Uterus (tissue), 4 donors: ENCODE data around the gene CLOCK. TPM values are rescaled to one million over a fixed set of nuclear protein-coding genes. Genes with fewer than 3 reads are reported as not detected.

ENCODE experiments used
- DNase-seq, 2 donors: peaks; one replicate each; pipeline ENCODE4 v3.0.0-alpha.2; 2019 to 2020
- H3K27ac ChIP-seq, 2 donors: fragments of 200-600 bp; sonication (generic); 1 replicate in 1 of 2; 2 replicates in 1 of 2; pipeline ENCODE4 v1.5.1; 2016 to 2018
- H3K27me3 ChIP-seq, 2 donors: fragments of 200-600 bp; sonication (generic); one replicate each; pipeline ENCODE4 v1.5.1; 2018 to 2019; ENCODE audit warnings: control low read depth in 1 of 2
- H3K36me3 ChIP-seq, 2 donors: fragments of 200-600 bp; sonication (generic); one replicate each; pipeline ENCODE4 v1.5.1; 2019; ENCODE audit warnings: control low read depth in 1 of 2
- H3K4me1 ChIP-seq, 2 donors: fragments of 200-600 bp; sonication (generic); one replicate each; pipeline ENCODE4 v1.5.1; 2018 to 2019; ENCODE audit warnings: control low read depth in 1 of 2
- H3K4me3 ChIP-seq, 2 donors: fragments of 200-600 bp; sonication (generic); 1 replicate in 1 of 2; 2 replicates in 1 of 2; pipeline ENCODE4 v1.5.1; 2018 to 2019; ENCODE audit warnings: mild to moderate bottlenecking in 1 of 2
- H3K9me3 ChIP-seq, 2 donors: fragments of 200-600 bp; sonication (generic); one replicate each; pipeline ENCODE4 v1.5.1; 2019; ENCODE audit warnings: control low read depth in 1 of 2
- POLR2A ChIP-seq, 2 donors: fragments of 450-650 bp; IDR thresholded peaks; one replicate each; pipeline ENCODE4 v1.6.1; 2016; ENCODE audit warnings: antibody characterized with exemption in 2 of 2, mild to moderate bottlenecking in 1 of 2, moderate library complexity in 1 of 2
- intact Hi-C: fragments of 100-400 bp; cut with DNase I; formaldehyde crosslinking; loops from one replicate; pipeline ENCODE4 v1.15.1; 2023; ENCODE audit warnings: low total_unique reads
- total RNA-seq, 4 donors: library from RNA; depleted of rRNA in 3 of 4; stranded (reverse); fragments of >200 nt in 3 of 4; gene quantifications; one replicate each; pipeline versions ENCODE4 v1.1.0 to v1.2.4, GENCODE V29; 2014 to 2023
- TF ChIP-seq, protein P1 (sequence below), 4 experiments: fragments of 200-600 bp in 2 of 4; fragments of 450-650 bp in 2 of 4; sonication (generic) in 2 of 4; IDR thresholded peaks; one replicate each; pipeline ENCODE4 v1.5.1; 2016 to 2019; ENCODE audit warnings: antibody characterized with exemption in 4 of 4, mild to moderate bottlenecking in 2 of 4, moderate library complexity in 1 of 4
- donor health status: DM: yes; HTN: yes; CAD: no.

CLOCK gene
- total RNA-seq, 4 donors from 2014 or later, result 13.3 to 60.3 (median 29.1) TPM

DNA sequence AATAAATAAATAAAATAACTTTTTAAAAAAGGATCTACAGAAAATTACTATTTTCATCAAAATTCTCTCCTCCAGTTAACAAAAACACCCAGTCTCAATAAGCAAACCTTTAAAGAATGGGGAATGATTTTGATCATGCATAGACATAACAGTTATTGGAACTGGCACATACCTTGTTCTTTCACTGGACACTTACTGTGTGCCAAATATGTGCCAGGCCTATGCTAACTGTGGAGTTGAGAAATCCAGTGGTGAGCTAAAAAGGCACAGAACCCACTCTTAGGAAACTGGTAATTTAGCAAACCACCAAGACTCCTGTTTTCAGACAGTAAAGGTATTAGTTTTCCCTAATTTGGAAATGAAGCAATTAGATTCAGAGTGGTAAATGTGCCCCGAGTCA lies 39.1 kb downstream of the CLOCK start:
- TF ChIP-seq, protein P1, sequence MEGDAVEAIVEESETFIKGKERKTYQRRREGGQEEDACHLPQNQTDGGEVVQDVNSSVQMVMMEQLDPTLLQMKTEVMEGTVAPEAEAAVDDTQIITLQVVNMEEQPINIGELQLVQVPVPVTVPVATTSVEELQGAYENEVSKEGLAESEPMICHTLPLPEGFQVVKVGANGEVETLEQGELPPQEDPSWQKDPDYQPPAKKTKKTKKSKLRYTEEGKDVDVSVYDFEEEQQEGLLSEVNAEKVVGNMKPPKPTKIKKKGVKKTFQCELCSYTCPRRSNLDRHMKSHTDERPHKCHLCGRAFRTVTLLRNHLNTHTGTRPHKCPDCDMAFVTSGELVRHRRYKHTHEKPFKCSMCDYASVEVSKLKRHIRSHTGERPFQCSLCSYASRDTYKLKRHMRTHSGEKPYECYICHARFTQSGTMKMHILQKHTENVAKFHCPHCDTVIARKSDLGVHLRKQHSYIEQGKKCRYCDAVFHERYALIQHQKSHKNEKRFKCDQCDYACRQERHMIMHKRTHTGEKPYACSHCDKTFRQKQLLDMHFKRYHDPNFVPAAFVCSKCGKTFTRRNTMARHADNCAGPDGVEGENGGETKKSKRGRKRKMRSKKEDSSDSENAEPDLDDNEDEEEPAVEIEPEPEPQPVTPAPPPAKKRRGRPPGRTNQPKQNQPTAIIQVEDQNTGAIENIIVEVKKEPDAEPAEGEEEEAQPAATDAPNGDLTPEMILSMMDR (IDR thresholded peaks at IDR 0.05), result no peak
- no peak for TF ChIP-seq POLR2A (IDR thresholded peaks at IDR 0.05)
- Histone ChIP-seq H3K27ac (no peak overlapping the region), H3K27me3 (no peaks in the 10 kb centered on the region), H3K4me3 (no peak overlapping the region), H3K9me3 (no peaks in the 10 kb centered on the region), H3K4me1 (peaks cover 0 to 4% of the 10 kb centered on the region in 2 donors), H3K36me3 (no peaks in the 10 kb centered on the region)
- no peak for DNase-seq
- intact Hi-C loops, result no loop called here

DNA sequence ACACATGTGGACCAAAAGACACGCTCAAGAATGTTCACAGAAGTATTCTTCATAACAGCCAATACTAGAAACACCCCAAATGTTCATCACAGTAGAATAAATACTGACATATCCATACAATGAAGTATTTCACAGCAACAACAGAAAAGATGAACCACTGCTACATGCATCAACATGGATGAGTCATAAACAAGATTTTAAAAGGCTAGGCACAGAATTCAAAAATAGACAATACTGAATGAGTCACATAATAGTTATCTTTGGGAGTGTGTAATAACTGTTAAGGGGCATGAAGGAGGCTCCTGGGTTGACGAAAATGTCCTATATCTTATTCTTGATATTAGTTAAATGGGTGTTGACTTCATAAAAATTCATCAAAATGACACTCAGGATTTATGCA lies 43.5 kb downstream of the CLOCK start:
- Histone ChIP-seq H3K27ac (no peak overlapping the region), H3K36me3 (no peaks in the 10 kb centered on the region), H3K4me1 (peaks cover 0 to 4% of the 10 kb centered on the region in 2 donors), H3K4me3 (no peak overlapping the region), H3K27me3 (no peaks in the 10 kb centered on the region), H3K9me3 (no peaks in the 10 kb centered on the region)
- no peak for DNase-seq
- TF ChIP-seq, protein P1 (IDR thresholded peaks at IDR 0.05), result no peak
- no peak for TF ChIP-seq POLR2A (IDR thresholded peaks at IDR 0.05)
- intact Hi-C loops, result no loop called here

DNA sequence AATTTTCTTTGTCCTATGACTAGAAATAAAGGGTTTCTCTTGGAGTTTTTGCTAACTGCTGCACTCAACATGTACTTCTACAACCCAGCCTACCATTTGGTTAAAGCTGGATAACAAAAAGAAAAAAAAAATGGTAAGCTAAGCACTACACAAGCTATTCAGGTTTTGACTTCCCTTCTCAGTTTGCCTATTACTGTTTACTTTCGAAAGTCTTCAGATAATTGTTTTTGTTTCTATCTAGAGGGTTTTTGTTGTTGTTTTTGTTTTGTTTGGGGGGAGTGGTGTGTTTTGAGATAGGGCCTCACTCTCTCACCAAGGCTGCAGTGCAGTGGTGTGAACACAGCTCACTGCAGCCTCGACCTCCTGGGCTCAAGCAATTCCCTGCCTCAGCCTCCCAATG lies 46.6 kb downstream of the CLOCK start:
- H3K4me1 ChIP-seq, result peaks cover 0 to 4% of the 10 kb centered on the region in 2 donors
- H3K27ac ChIP-seq, result no peak overlapping the region
- DNase-seq, result no peak
- no peaks in the 10 kb centered on the region for H3K27me3 ChIP-seq
- H3K9me3 ChIP-seq, result no peaks in the 10 kb centered on the region
- no peak for TF ChIP-seq POLR2A (IDR thresholded peaks at IDR 0.05)
- TF ChIP-seq, protein P1 (IDR thresholded peaks at IDR 0.05), result no peak
- intact Hi-C loops, result no loop called here
- no peak overlapping the region for H3K4me3 ChIP-seq
- no peaks in the 10 kb centered on the region for H3K36me3 ChIP-seq

DNA sequence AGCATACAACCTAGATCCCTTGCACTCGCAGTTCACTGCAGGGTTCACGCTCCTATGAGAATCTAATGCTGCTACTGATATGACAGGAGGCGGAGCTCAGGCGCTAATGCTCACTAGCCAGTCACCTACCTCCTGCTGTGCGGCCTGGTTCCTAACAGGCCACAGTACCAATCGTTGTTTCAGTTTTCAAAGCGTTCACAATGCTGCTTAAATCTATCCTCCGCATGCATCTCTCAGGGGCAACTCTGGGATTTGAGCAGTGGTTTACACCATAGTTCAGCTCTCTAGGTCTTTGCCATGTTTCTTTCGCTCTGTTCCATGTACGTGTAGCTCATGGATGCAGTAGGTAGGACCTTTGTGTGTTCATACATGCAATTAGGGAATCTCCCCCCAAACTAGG lies 47.2 kb downstream of the CLOCK start:
- TF ChIP-seq POLR2A (IDR thresholded peaks at IDR 0.05), result no peak
- TF ChIP-seq, protein P1 (IDR thresholded peaks at IDR 0.05), result no peak
- no peaks in the 10 kb centered on the region for H3K36me3 ChIP-seq
- peaks cover 0 to 4% of the 10 kb centered on the region in 2 donors for H3K4me1 ChIP-seq
- no peaks in the 10 kb centered on the region for H3K27me3 ChIP-seq
- no peak overlapping the region for H3K4me3 ChIP-seq
- DNase-seq, result no peak
- intact Hi-C loops, result no loop called here
- H3K9me3 ChIP-seq, result no peaks in the 10 kb centered on the region
- no peak overlapping the region for H3K27ac ChIP-seq

DNA sequence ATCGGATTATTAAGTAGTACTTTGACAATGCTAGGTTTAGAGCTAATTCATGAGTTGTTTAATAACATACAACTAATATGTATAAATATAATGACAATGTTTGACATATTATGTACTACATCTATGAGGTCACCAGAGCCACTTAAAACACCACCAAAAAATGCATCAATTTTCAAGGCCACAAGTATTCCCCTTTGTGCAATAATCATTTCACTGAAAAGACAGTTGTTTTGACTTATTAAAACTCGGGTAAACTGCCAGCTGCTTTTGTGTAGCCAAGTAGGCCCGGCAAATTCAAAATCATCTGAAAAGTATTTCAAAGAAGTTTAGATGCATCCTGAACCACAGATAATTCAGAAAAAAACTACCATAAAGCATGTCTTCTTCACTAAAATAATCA lies 48.7 kb downstream of the CLOCK start:
- TF ChIP-seq, protein P1 (IDR thresholded peaks at IDR 0.05), result no peak
- TF ChIP-seq POLR2A (IDR thresholded peaks at IDR 0.05), result no peak
- Histone ChIP-seq H3K27ac (no peak overlapping the region), H3K27me3 (no peaks in the 10 kb centered on the region), H3K9me3 (no peaks in the 10 kb centered on the region), H3K4me3 (no peak overlapping the region), H3K4me1 (peaks cover 0 to 3% of the 10 kb centered on the region in 2 donors), H3K36me3 (no peaks in the 10 kb centered on the region)
- intact Hi-C loops, result no loop called here
- DNase-seq, result no peak
